ENCODE data around the gene IGIP. TPM values are rescaled to one million over a fixed set of nuclear protein-coding genes. Genes with fewer than 3 reads are reported as not detected.

The IGIP gene
- total RNA-seq, 1 donor from 2014 or later, result 16.7 TPM

DNA sequence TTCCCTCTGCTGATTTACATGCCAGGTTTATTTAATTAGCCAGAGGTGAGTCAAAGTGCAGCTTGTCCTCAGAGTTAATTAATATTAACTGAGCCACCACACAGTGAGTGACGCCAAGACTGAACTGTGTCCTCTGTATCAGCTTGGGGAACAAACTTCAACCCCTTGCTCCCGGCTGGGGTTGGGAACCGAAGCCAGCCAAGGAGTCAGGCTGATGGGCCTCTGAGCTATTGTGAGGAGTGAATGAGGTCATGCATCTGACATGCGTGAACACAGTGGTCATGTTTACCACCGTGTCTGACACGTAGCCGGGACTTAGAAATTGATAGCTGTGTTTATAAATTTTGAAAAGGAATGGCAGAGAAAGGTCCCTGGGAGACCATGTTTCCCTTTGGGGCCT lies 17.1 kb downstream of the IGIP start:
- H3K36me3 ChIP-seq, result no peaks in the 10 kb centered on the region
- H3K9me3 ChIP-seq, result no peaks in the 10 kb centered on the region
- no peak overlapping the region for H3K4me3 ChIP-seq
- TF ChIP-seq POLR2A (IDR thresholded peaks at IDR 0.05), result no peak
- TF ChIP-seq, protein P1, sequence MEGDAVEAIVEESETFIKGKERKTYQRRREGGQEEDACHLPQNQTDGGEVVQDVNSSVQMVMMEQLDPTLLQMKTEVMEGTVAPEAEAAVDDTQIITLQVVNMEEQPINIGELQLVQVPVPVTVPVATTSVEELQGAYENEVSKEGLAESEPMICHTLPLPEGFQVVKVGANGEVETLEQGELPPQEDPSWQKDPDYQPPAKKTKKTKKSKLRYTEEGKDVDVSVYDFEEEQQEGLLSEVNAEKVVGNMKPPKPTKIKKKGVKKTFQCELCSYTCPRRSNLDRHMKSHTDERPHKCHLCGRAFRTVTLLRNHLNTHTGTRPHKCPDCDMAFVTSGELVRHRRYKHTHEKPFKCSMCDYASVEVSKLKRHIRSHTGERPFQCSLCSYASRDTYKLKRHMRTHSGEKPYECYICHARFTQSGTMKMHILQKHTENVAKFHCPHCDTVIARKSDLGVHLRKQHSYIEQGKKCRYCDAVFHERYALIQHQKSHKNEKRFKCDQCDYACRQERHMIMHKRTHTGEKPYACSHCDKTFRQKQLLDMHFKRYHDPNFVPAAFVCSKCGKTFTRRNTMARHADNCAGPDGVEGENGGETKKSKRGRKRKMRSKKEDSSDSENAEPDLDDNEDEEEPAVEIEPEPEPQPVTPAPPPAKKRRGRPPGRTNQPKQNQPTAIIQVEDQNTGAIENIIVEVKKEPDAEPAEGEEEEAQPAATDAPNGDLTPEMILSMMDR (IDR thresholded peaks at IDR 0.05), result no peak
- TF ChIP-seq POLR2AphosphoS5 (IDR thresholded peaks at IDR 0.05; ENCODE audit: insufficient read depth in 1 of 2, low read depth in 1 of 2), result no peak
- DNase-seq (ENCODE audit: extremely low spot score in 2 of 2), result no peak
- peaks cover 50% of the 10 kb centered on the region for H3K4me1 ChIP-seq
- no peak overlapping the region for H3K27ac ChIP-seq
- intact Hi-C loops (cut with DNase I), result no loop called here
- H3K27me3 ChIP-seq, result no peaks in the 10 kb centered on the region

DNA sequence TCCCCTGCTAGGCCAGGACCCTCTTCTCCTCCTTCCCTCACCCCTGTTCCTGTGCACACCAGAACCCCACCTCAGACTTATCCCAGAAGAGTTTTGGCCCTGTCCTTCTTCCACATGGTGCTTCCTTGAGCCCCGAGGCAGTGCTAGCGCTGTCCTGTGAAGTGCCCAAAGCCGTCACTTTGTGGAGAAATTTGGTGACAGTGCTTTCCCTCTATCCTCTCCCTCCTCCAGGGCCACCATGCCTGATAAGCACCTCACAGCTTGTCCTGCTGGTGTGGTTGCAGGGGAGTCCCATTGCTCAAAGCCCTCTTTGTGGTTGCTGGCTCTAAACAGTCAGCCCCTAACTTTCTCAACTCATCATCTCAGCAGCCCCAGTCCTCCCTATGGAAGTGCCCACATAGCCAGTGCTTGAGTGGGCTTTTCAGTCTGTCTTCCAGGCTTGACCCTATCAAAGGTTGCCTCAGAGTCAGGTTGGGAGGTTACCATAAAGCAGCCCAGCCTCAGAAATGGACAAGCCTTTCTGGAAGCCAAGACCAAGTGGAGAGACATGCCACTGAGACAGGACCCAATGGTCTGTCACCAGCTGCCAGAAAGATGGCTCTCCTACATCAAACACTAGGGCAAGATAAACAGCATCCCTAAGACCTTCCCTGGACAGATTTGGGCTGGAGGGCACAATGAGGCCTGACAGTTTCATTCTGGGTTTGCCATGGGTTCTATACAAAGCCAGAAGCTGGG lies 18.0 kb downstream of the IGIP start:
- Histone ChIP-seq H3K9me3 (no peaks in the 10 kb centered on the region), H3K27ac (no peak overlapping the region), H3K4me1 (peaks cover 50% of the 10 kb centered on the region), H3K4me3 (no peak overlapping the region), H3K36me3 (no peaks in the 10 kb centered on the region), H3K27me3 (no peaks in the 10 kb centered on the region)
- intact Hi-C loops (cut with DNase I), result no loop called here
- TF ChIP-seq, protein P1 (IDR thresholded peaks at IDR 0.05), result no peak
- TF ChIP-seq POLR2AphosphoS5 (IDR thresholded peaks at IDR 0.05; ENCODE audit: insufficient read depth in 1 of 2, low read depth in 1 of 2) (no peak), POLR2A (IDR thresholded peaks at IDR 0.05) (no peak)
- DNase-seq (ENCODE audit: extremely low spot score in 2 of 2), result peak in 1 of 2 donors; percentile 80

DNA sequence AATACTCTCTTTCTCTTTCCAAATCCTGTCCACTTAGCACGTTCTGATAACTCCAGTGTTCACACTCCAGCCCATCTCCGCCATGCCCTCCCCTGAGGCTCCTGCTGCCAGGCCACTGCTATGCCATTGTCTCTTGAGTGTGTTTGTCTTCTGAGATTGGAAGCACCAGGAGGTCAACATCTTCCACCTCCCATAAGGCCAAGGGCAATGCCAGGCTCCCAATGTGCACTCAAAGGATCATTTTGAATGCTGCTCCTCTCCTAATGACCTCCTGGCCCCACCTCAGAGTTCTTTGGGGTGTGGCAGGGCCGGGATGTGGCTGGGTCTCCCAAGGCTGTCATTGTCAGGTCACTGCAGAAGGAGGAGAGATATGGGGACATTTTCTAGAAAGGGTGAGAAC lies 19.5 kb downstream of the IGIP start:
- no peak for DNase-seq (ENCODE audit: extremely low spot score in 2 of 2)
- TF ChIP-seq POLR2A (IDR thresholded peaks at IDR 0.05), result no peak
- TF ChIP-seq, protein P1 (IDR thresholded peaks at IDR 0.05), result no peak
- TF ChIP-seq POLR2AphosphoS5 (IDR thresholded peaks at IDR 0.05; ENCODE audit: insufficient read depth in 1 of 2, low read depth in 1 of 2), result no peak
- no peaks in the 10 kb centered on the region for H3K27me3 ChIP-seq
- no peaks in the 10 kb centered on the region for H3K9me3 ChIP-seq
- peaks cover 48% of the 10 kb centered on the region for H3K4me1 ChIP-seq
- intact Hi-C loops (cut with DNase I), result no loop called here
- no peaks in the 10 kb centered on the region for H3K36me3 ChIP-seq
- H3K27ac ChIP-seq, result peak overlapping the region; percentile 49
- H3K4me3 ChIP-seq, result peak overlapping the region; percentile 41 to 50

DNA sequence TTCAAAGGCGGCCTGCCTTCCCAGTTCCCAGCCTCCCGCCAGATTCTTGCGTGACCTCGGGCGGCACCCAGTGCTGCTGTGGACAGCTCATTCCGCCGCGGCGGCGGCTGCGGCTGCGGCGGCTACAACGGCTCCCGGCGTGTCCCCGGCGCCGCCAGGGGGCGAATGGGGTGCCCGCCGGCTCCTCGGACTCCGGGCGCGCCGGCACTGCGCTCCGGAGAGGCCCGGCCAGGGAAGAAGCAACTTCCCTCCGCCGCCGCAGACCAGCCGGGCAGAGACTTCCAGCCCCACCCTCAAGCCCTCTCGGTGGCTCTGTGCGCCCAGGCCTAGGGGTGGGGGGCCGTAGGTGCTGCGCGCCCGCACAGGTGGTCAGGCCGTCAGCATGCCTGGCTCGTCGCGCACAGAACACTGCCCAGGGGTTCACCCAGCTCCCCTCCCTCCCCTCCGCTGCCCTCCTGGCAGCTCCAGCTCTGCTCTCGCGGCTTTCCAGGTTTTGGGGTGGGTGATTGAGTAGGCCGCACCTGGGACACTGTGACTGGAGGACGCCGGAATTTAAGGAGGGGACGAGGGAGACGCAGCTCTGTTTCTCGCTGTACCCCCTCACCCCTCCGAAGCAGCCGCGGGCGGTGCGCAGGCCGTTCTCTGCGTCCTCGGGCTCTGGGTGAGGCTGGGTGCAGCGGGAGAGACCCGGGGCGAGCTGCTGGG lies 20.2 kb downstream of the IGIP start:
- intact Hi-C loops (cut with DNase I), result no loop called here
- H3K27me3 ChIP-seq, result no peaks in the 10 kb centered on the region
- DNase-seq (ENCODE audit: extremely low spot score in 2 of 2), result no peak
- no peak for TF ChIP-seq POLR2A (IDR thresholded peaks at IDR 0.05)
- TF ChIP-seq, protein P1 (IDR thresholded peaks at IDR 0.05), result peak; percentile 30 to 52 (median 46)
- no peaks in the 10 kb centered on the region for H3K36me3 ChIP-seq
- peaks cover 41% of the 10 kb centered on the region for H3K4me1 ChIP-seq
- peak overlapping the region; percentile 49 for H3K27ac ChIP-seq
- no peaks in the 10 kb centered on the region for H3K9me3 ChIP-seq
- peak overlapping the region; percentile 41 to 50 for H3K4me3 ChIP-seq

DNA sequence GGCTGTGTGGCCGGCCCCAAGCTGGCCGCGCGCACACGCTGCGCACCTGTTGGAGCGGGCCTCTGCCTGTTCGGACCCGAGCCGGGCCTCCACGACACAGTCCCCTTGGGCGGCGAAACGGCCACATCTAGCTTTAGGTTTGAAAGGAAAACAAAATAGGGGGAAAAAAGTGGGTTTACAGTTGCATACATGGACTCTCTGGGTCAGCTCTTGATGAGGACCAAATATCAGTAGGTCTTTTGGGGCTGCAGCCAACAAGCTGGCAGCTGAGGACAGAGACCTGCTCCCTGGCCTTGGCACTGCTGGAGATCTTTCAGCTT lies 20.7 kb downstream of the IGIP start:
- H3K36me3 ChIP-seq, result no peaks in the 10 kb centered on the region
- no peaks in the 10 kb centered on the region for H3K27me3 ChIP-seq
- peak overlapping the region; percentile 41 to 50 for H3K4me3 ChIP-seq
- peaks cover 36% of the 10 kb centered on the region for H3K4me1 ChIP-seq
- no peak overlapping the region for H3K27ac ChIP-seq
- DNase-seq (ENCODE audit: extremely low spot score in 2 of 2), result no peak
- intact Hi-C loops (cut with DNase I), result no loop called here
- TF ChIP-seq POLR2AphosphoS5 (IDR thresholded peaks at IDR 0.05; ENCODE audit: insufficient read depth in 1 of 2, low read depth in 1 of 2) (no peak), POLR2A (IDR thresholded peaks at IDR 0.05) (no peak)
- TF ChIP-seq, protein P1 (IDR thresholded peaks at IDR 0.05), result no peak
- no peaks in the 10 kb centered on the region for H3K9me3 ChIP-seq
